Mesothelial cell of epicardium (in vitro differentiated cells): Measurements from ENCODE around the gene RYR3. TPM values are rescaled to one million over a fixed set of nuclear protein-coding genes. Genes with fewer than 3 reads are reported as not detected.
"Not testable (repeated sequence)": the region's sequence is repeated elsewhere in the genome, so short reads cannot be mapped to it uniquely, and the experiment has no call there.

Source experiments
- DNase-seq, 2 experiments: peaks; one replicate each; pipeline ENCODE4 v3.0.0; 2021; ENCODE audit warnings: low spot score in 2 of 2; ENCODE audit not compliant: unreplicated experiment in 2 of 2
- H3K27ac Mint-ChIP-seq: 2 replicates; pipeline ENCODE4 v1.8.0; 2021; ENCODE audit warnings: mixed read lengths
- H3K27me3 Mint-ChIP-seq: 2 replicates; pipeline ENCODE4 v1.8.0; 2021; ENCODE audit warnings: low read depth, mixed read lengths
- H3K36me3 Mint-ChIP-seq: 2 replicates; pipeline ENCODE4 v1.8.0; 2021; ENCODE audit warnings: mixed read lengths
- H3K4me1 Mint-ChIP-seq: 2 replicates; pipeline ENCODE4 v1.8.0; 2021; ENCODE audit warnings: mixed read lengths
- H3K4me3 Mint-ChIP-seq: 2 replicates; pipeline ENCODE4 v1.8.0; 2021; ENCODE audit warnings: mild to moderate bottlenecking, moderate library complexity, mixed read lengths
- H3K9me3 Mint-ChIP-seq: 2 replicates; pipeline ENCODE4 v1.8.0; 2021; ENCODE audit warnings: mixed read lengths
- CTCF ChIP-seq: fragments of 200-600 bp; sonication (generic); IDR thresholded peaks from one replicate; pipeline ENCODE4 v1.5.0; 2021; ENCODE audit warnings: antibody characterized with exemption; ENCODE audit not compliant: unreplicated experiment
- total RNA-seq: library from RNA; stranded (reverse); gene quantifications from 3 replicates; pipeline ENCODE4 v1.2.1, GENCODE V29; 2021

RYR3 gene
- total RNA-seq, 1 donor from 2014 or later = 3.8 TPM

- Mint-ChIP-seq H3K4me3 (no peak overlapping the region), H3K4me1 (no peaks in the 10 kb centered on the region), H3K9me3 (peaks cover 13% of the 10 kb centered on the region), H3K27ac (no peak overlapping the region), H3K27me3 (no peaks in the 10 kb centered on the region), H3K36me3 (no peaks in the 10 kb centered on the region)
- DNase-seq = no peak
- no peak for TF ChIP-seq CTCF
Observed at GRCh38 chr15:33581032-33581431, 270.3 kb downstream of the RYR3 start.

DNA sequence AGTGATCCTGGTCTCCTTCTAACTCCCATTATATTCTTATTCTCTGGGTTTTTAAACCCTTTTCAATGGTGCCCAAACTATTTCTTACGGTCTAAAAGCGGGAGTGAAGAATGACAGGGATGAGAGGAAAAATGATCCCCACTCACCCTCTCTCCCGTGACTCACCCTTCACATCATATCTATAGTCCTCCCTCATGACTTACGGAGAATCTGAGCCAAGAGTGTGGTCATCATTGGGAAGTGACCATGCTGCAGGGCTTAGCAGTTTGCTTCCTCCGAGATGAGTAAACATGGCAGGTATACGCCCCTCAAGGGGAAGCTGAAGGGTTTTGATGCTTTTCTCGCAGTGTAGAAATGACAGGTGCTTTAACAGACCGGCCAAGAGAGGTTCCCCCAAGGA lies 274.0 kb downstream of the RYR3 start:
- no peak for TF ChIP-seq CTCF
- Mint-ChIP-seq H3K4me3 (no peak overlapping the region), H3K36me3 (no peaks in the 10 kb centered on the region), H3K9me3 (peaks cover 3% of the 10 kb centered on the region), H3K27me3 (no peaks in the 10 kb centered on the region), H3K4me1 (no peaks in the 10 kb centered on the region), H3K27ac (no peak overlapping the region)
- DNase-seq = no peak

- Mint-ChIP-seq H3K27me3 (no peaks in the 10 kb centered on the region), H3K4me1 (no peaks in the 10 kb centered on the region), H3K36me3 (no peaks in the 10 kb centered on the region), H3K9me3 (peaks cover 3% of the 10 kb centered on the region), H3K27ac (no peak overlapping the region), H3K4me3 (no peak overlapping the region)
- DNase-seq = no peak
- no peak for TF ChIP-seq CTCF
Observed at GRCh38 chr15:33586786-33587697, 276.3 kb downstream of the RYR3 start.

GRCh38 chr15:33587773-33588172 lies 277.0 kb downstream of the RYR3 start:
- no peak for DNase-seq
- H3K9me3 Mint-ChIP-seq = peaks cover 3% of the 10 kb centered on the region
- no peaks in the 10 kb centered on the region for H3K4me1 Mint-ChIP-seq
- H3K27me3 Mint-ChIP-seq = no peaks in the 10 kb centered on the region
- no peak overlapping the region for H3K27ac Mint-ChIP-seq
- no peaks in the 10 kb centered on the region for H3K36me3 Mint-ChIP-seq
- TF ChIP-seq CTCF = no peak
- no peak overlapping the region for H3K4me3 Mint-ChIP-seq

DNA sequence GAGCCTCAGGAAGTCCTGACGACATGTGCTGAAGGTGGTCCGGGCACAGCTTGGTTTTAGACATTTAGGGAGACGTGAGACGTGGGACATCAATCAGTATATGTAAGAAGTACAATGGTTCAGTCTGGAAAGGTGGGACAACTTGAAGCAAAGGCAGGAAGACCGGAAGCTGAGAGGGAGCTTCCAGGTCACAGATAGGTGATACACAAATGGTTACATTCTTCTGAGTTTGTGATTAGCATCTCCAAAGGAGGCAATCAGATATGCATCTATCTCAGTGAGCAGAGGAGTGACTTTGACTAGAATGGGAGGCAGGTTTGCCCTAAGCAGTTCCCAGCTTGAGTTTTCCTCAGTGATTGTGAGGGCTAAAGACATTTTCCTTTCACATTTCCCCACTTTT lies 282.1 kb downstream of the RYR3 start:
- H3K4me3 Mint-ChIP-seq = no peak overlapping the region
- no peaks in the 10 kb centered on the region for H3K4me1 Mint-ChIP-seq
- no peaks in the 10 kb centered on the region for H3K36me3 Mint-ChIP-seq
- no peak for DNase-seq
- H3K27ac Mint-ChIP-seq = no peak overlapping the region
- TF ChIP-seq CTCF = no peak
- peaks cover 8% of the 10 kb centered on the region for H3K9me3 Mint-ChIP-seq
- H3K27me3 Mint-ChIP-seq = no peaks in the 10 kb centered on the region

GRCh38 chr15:33598382-33598781 lies 287.6 kb downstream of the RYR3 start:
- not testable (repeated sequence) for H3K9me3 Mint-ChIP-seq, H3K36me3 Mint-ChIP-seq, H3K27me3 Mint-ChIP-seq, H3K4me3 Mint-ChIP-seq, H3K4me1 Mint-ChIP-seq, DNase-seq, H3K27ac Mint-ChIP-seq
